Endometrial microvascular endothelial cells (primary cell): ENCODE results near the gene RIMKLB. TPM values are rescaled to one million over a fixed set of nuclear protein-coding genes. Genes with fewer than 3 reads are reported as not detected.
"Not testable (repeated sequence)": the region's sequence is repeated elsewhere in the genome, so short reads cannot be mapped to it uniquely, and the experiment has no call there.

Experiments used
- in situ Hi-C: cut with HindIII; loops from 2 replicates; pipeline ENCODE4 v1.10.0; 2017; ENCODE audit warnings: low sequenced_read_pairs, low pct_unique_long_range_greater_than_20kb; ENCODE audit errors: inconsistent ontology term
- total RNA-seq: library from RNA; depleted of rRNA; stranded (reverse); fragments of >200 nt; gene quantifications from one replicate; pipeline ENCODE4 v1.2.3, GENCODE V29; 2015; ENCODE audit errors: inconsistent ontology term

RIMKLB gene
- total RNA-seq, 1 donor from 2014 or later = 38.0 TPM

- in situ Hi-C loops = not testable (repeated sequence)
Observed at GRCh38 chr12:8760076-8760475, 62.3 kb downstream of the RIMKLB start.

- in situ Hi-C loops = not testable (repeated sequence)
Observed at GRCh38 chr12:8762701-8763100, 64.9 kb downstream of the RIMKLB start.

- in situ Hi-C loops = not testable (repeated sequence)
Observed at GRCh38 chr12:8766121-8766520, 68.3 kb downstream of the RIMKLB start.

- in situ Hi-C loops = no loop called here
Observed at GRCh38 chr12:8770499-8770898, 72.7 kb downstream of the RIMKLB start.

DNA sequence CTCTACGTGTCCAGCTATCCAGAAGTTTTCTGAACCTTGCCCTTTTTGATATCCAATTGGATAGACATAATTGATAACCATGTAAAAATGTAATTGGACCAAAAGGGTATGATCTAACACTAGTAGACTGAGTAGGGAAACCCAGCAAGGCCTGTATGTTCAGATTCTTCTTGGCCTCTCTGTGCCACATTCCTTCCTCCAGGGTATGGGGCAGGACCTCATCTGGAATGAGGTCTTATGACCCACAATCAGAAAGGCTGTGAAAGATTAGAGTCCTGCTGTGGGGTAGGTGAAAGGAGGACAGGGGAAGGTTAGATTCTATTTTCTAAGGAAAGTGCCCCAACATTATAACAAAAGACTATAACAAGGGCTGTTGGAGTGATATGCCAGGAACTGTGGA lies 73.3 kb downstream of the RIMKLB start:
- in situ Hi-C loops = no loop called here

DNA sequence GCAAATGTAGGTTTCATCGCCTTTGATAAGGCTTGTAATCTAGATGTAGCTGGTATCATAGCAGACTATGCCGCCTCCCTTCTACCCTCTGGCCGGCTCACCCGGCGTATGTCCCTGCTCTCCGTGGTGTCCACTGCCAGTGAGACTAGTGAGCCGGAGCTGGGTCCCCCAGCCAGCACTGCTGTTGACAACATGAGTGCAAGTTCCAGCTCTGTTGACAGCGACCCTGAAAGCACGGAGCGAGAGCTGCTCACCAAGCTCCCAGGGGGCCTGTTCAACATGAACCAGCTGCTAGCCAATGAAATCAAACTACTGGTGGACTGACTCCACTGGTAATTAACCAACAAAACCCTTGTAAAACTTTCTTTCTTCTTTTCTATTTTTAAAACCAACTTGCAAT lies 75.7 kb downstream of the RIMKLB start:
- in situ Hi-C loops = no loop called here

DNA sequence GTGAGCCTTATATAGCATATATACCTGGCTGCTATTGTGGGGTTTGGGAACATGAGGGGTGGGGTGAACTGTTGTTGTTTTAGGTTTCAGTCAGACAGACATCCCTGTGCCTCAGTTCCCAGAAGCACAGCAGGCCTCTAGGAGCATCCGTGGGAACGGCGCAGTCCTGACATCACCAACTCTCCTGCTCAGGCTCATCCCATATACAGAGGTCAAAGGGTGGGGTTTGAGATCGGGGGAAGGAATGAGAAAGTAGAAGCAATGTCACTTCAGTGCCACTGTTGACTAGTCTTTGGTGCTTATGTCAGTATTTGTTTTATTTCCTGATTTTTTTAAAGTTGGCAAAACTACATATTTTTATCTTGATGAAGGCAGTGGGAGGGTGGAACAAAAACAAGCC lies 81.5 kb downstream of the RIMKLB start:
- in situ Hi-C loops = no loop called here

- in situ Hi-C loops = no loop called here
Observed at GRCh38 chr12:8779862-8780261, 82.1 kb downstream of the RIMKLB start.

DNA sequence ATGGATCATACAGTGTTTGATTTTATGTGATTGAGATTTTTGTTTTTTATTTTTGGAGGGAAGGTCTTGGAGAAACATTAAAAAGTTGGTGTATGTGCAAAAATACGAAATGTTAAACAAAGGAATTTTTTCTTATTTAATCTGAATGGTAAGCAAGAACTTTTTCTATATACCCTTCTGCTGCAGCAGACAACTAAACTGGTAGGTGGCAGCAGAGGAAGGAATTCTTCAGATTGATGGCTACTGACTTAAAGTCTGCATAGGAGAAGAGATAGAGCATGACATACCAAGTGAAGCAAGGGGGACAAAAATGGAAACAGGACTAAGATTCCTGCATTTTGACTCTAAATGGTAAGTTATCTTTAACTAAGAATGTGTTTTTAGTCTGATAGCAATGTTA lies 82.6 kb downstream of the RIMKLB start:
- in situ Hi-C loops = no loop called here

DNA sequence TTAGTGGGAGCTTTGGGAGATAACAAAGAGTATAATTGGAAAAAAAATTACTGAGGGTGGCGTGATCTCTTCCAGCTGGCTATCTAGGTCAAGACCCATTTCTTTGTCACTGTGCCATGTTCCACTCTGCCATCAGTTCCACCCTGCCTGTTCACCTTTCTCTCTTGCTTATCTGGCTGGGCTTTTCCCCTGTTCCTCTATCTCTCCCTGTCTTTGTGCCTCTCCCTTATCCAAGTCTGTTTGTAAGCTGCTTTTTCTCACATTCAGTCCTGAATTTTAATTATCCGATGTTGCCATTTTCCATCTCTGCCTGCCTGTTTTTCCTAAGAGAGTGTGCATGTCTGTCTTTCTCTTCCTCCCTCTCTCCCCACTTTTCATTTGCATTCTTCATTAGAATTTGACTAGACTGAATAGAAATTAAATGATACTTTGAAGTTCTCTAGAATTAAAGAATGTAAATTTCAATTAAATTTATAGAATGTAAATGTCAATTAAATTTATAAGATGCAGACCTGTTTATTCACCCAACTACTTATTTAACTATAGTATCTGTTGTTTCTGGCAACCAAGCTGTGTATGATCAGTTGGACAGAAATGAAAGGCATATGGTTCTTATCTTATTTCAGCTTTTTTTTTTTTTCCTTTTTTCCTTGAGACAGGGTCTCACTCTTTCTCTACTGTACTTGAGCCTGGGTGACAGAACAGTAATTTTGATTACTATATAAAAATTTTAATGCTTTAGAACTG lies 83.8 kb downstream of the RIMKLB start:
- in situ Hi-C loops = no loop called here

- in situ Hi-C loops = no loop called here
Observed at GRCh38 chr12:8784290-8784888, 86.6 kb downstream of the RIMKLB start.

GRCh38 chr12:8785499-8785898 lies 87.7 kb downstream of the RIMKLB start:
- in situ Hi-C loops = no loop called here

GRCh38 chr12:8787206-8787605 lies 89.4 kb downstream of the RIMKLB start:
- in situ Hi-C loops = not testable (repeated sequence)

DNA sequence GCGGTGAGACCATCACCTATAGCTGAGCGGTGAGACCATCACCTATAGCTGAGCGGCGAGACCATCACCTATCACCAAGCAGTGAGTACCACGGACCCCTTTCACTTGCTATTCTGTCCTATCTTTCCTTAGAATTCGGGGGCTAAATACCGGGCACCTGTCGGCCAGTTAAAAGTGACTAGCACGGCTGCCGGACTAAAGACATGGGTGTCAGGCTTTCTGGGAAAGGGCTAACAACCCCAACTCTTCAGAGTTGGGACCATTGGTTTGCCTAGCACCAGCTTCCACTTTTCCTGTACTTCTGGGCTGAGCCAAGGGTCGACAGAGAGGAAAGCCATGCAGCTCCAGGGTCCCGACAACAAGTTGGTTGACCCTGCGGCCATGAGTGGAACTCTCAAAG lies 90.9 kb downstream of the RIMKLB start:
- in situ Hi-C loops = not testable (repeated sequence)

DNA sequence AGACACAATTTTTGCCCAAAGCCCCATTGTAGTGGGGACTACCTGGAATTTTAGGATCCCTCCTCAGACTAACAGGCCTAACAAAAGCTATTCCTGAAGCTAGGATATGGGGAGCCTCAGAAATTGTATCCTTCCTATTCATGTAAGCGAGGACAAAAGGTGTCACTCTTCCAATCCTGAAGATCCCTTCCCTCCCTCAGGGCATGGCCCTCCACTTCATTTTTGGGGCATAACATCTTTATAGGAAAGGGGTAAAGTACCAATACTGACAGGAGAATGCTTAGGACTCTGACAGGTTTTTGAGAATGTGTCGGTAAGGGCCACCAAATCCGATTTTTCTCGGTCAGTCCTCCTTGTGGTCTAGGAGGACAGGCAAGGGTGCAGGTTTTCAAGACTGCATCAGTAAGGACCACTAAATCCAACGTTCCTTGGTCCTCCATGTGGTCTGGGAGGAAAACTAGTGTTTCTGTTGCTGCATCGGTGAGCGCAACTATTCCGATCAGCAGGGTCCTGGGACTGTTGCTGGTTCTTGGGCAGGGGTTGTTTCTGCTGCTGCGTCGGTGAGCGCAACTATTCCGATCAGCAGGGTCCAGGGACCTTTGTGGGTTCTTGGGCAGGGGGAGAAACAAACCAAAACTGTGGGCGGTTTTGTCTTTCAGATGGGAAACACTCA lies 91.7 kb downstream of the RIMKLB start:
- in situ Hi-C loops = not testable (repeated sequence)

DNA sequence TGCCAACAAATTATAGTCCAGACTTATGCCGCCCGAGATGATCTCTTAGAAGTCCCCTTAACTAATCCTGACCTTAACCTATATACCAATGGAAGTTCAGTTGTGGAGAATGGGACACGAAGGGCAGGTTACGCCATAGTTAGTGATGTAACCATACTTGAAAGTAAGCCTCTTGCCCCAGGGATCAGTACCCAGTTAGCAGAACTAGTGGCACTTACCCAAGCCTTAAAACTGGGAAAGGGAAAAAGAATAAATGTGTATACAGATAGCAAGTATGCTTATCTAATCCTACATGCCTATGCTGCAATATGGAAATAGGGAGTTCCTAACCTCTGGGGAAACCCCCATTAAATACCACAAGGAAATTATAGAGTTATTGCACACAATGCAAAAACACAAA lies 95.4 kb downstream of the RIMKLB start:
- in situ Hi-C loops = not testable (repeated sequence)

GRCh38 chr12:8794611-8795010 lies 96.8 kb downstream of the RIMKLB start:
- in situ Hi-C loops = not testable (repeated sequence)

DNA sequence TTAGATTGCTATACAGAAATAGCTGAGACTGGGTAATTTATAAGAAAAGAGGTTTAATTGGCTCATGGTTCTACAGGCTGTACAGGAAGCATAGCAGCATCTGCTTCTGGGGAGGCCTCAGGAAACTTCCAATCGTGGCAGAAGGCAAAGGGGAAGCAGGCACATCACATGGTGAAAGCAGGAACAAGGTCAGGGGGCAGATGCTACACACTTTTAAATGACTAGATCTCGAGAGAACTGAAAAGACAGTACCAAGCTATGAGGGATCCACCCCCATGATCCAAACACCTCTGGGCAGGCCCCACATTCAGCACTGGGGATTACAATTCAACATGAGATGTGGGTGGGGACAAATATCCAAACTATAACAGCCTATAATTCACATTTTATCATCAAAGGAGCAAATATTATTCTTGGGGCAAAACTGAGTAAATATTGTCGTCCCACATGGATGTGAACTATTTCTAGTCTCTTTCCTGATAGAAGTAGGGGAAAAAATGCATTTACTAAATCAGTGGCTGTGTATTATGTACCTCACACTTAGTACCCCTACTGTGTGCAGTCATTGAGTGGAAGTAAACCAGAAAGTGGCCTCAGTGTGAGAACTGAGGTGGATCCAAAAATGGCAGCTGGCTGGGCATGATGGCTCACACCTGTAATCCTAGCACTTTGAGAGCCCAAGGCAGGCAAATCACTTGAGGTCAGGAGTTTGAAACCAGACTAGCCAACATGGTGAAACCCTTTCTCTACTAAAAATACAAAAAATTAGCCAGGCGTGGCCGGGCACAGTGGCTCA lies 99.2 kb downstream of the RIMKLB start:
- in situ Hi-C loops = no loop called here

- in situ Hi-C loops = not testable (repeated sequence)
Observed at GRCh38 chr12:8801213-8801612, 103.4 kb downstream of the RIMKLB start.
